Cardiac muscle cell (in vitro differentiated cells and primary cell): ENCODE measurements around the gene TTC13. TPM values are rescaled to one million over a fixed set of nuclear protein-coding genes. Genes with fewer than 3 reads are reported as not detected.
A peak's percentile ranks its signal among the peaks of the same experiment; 100 is the strongest.
"Not testable (repeated sequence)": the region's sequence is repeated elsewhere in the genome, so short reads cannot be mapped to it uniquely, and the experiment has no call there.

Source experiments
- DNase-seq, 2 donors: peaks; one replicate each; pipeline versions ENCODE4 v3.0.0 to v3.0.0-alpha.2; 2010 to 2017; ENCODE audit warnings: low read depth in 1 of 2, low spot score in 1 of 2
- H3K27ac ChIP-seq: fragments of 200-600 bp; sonication (generic); 2 replicates; pipeline ENCODE4 v1.5.1; 2016
- H3K27me3 ChIP-seq: fragments of 200-600 bp; sonication (generic); 2 replicates; pipeline ENCODE4 v1.6.0; 2016; ENCODE audit warnings: control low read depth
- H3K36me3 ChIP-seq: fragments of 200-600 bp; sonication (generic); 2 replicates; pipeline ENCODE4 v1.5.1; 2016; ENCODE audit warnings: control low read depth
- H3K4me1 ChIP-seq: fragments of 200-600 bp; sonication (generic); 2 replicates; pipeline ENCODE4 v1.8.1; 2017; ENCODE audit warnings: low read depth, mild to moderate bottlenecking, mixed run types
- H3K4me3 ChIP-seq: fragments of 200-600 bp; sonication (generic); 2 replicates; pipeline ENCODE4 v1.5.1; 2016; ENCODE audit warnings: mild to moderate bottlenecking
- H3K9me3 ChIP-seq: fragments of 200-600 bp; sonication (generic); 2 replicates; pipeline ENCODE4 v1.5.1; 2017; ENCODE audit warnings: low read depth, mild to moderate bottlenecking, control low read depth
- CTCF ChIP-seq: IDR thresholded peaks from 2 replicates; pipeline ENCODE4 v1.5.1; 2012; ENCODE audit warnings: low read depth, mild to moderate bottlenecking, low read length
- polyA plus RNA-seq: library from polyadenylated mRNA; unstranded; fragments of >200 nt; fragmentation: Nextera tagmentation; extraction: Ambion mirVana; gene quantifications from 2 replicates; pipeline ENCODE4 v1.2.1, GENCODE V29; 2016
- total RNA-seq: library from RNA; depleted of rRNA; stranded (reverse); fragments of >200 nt; gene quantifications from 2 replicates; pipeline ENCODE4 v1.2.3, GENCODE V29; 2016

TTC13 gene
- total and polyA plus RNA-seq, 2 experiments from 2014 or later: 7.1 to 9.1 TPM

GRCh38 chr1:230986976-230987375 lies 8.3 kb upstream of the TTC13 start:
- Histone ChIP-seq H3K4me1 (peaks cover 3% of the 10 kb centered on the region), H3K9me3 (no peaks in the 10 kb centered on the region), H3K36me3 (no peaks in the 10 kb centered on the region), H3K27ac (no peak overlapping the region), H3K4me3 (no peak overlapping the region), H3K27me3 (no peaks in the 10 kb centered on the region)
- DNase-seq: peak in 1 of 2 donors; percentile 34
- TF ChIP-seq CTCF: no peak

DNA sequence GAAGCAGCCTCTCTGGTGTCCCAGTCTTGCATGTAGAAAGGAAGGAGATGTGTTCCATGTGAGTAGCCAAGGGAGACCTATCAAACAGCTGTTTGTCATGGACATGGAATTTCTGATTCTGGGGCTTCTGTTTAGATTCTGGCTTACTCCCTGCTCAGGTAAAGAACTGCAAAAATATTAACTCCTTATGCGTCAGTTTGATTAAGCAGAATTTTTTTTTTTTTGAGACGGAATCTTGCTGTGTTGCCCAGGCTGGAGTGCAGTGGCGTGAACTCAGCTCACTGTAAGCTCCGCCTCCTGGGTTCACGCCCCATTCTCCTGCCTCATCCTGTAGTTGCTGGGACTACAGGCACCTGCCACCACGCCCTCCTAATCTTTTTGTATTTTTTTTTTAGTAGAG lies 7.0 kb upstream of the TTC13 start:
- no peak overlapping the region for H3K4me3 ChIP-seq
- no peaks in the 10 kb centered on the region for H3K27me3 ChIP-seq
- H3K27ac ChIP-seq: no peak overlapping the region
- no peaks in the 10 kb centered on the region for H3K36me3 ChIP-seq
- peaks cover 3% of the 10 kb centered on the region for H3K4me1 ChIP-seq
- no peak for DNase-seq
- H3K9me3 ChIP-seq: no peaks in the 10 kb centered on the region
- no peak for TF ChIP-seq CTCF

DNA sequence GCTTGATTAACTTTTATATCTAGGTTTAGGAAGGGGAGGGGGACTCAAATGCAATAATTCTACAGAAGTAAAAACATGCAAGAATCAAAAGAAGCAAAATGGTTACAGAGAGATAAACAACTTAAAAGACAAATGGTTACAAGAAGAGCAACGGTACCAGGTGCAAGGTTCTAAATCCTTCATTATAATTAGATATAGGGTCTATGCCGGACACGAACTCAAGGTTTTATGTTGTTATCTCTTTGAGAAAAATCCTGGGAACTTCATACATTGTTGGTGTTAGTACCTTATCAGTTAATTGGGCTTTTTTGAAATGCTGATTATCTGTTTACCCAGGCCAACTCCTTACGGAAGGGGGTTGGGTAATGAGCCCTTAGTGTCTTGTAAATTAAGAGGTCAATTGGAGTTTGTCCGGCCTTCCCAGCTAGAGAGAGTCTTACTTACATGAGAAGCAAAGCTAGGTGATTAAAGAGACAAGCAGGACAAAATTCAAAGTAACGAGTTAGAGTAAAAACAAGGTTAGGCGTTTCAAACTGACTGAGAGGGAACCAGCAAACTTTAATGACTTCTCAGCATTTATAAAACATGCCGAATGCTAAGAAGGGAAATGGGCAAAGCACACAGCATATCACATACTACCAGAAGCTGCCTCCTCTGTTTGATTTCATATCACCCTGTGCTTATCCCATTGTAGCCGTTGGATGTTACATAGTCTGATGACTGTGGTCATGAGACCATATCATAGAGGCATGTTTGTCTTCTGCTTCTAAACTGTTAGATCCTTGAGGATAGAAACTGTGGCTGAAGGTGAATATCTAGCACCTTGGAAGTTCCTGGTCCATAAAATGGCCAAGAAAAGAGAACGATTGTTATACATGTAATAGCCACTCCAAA lies 6.2 kb upstream of the TTC13 start:
- not testable (repeated sequence) for DNase-seq

GRCh38 chr1:230983811-230984210 lies 5.2 kb upstream of the TTC13 start:
- TF ChIP-seq CTCF: no peak
- Histone ChIP-seq H3K4me3 (no peak overlapping the region), H3K27me3 (no peaks in the 10 kb centered on the region), H3K27ac (no peak overlapping the region), H3K36me3 (no peaks in the 10 kb centered on the region), H3K4me1 (peaks cover 9% of the 10 kb centered on the region), H3K9me3 (no peaks in the 10 kb centered on the region)
- no peak for DNase-seq

More for the DNA sequence above, 6.2 kb upstream of the TTC13 start:
- not testable (repeated sequence) for H3K36me3 ChIP-seq, H3K9me3 ChIP-seq, H3K4me3 ChIP-seq, H3K4me1 ChIP-seq, H3K27me3 ChIP-seq, H3K27ac ChIP-seq

- Histone ChIP-seq H3K4me1 (peaks cover 9% of the 10 kb centered on the region), H3K4me3 (no peak overlapping the region), H3K27ac (no peak overlapping the region), H3K9me3 (no peaks in the 10 kb centered on the region), H3K36me3 (no peaks in the 10 kb centered on the region), H3K27me3 (no peaks in the 10 kb centered on the region)
- DNase-seq: peak in 1 of 2 donors; percentile 64
- TF ChIP-seq CTCF: no peak
Measured at GRCh38 chr1:230982696-230983095, 4.0 kb upstream of the TTC13 start.

- Histone ChIP-seq H3K36me3 (peaks cover 5% of the 10 kb centered on the region), H3K4me3 (peak overlapping the region; percentile 92), H3K9me3 (no peaks in the 10 kb centered on the region), H3K4me1 (peaks cover 6% of the 10 kb centered on the region), H3K27me3 (no peaks in the 10 kb centered on the region), H3K27ac (no peak overlapping the region)
- TF ChIP-seq CTCF: no peak
- no peak for DNase-seq
Measured at GRCh38 chr1:230979952-230980351, 1.3 kb upstream of the TTC13 start.
